Fibroblast of skin of back (primary cell): ENCODE measurements around the gene PLA2G2E.
A peak's percentile ranks its signal among the peaks of the same experiment; 100 is the strongest.
"Not testable (repeated sequence)": the region's sequence is repeated elsewhere in the genome, so short reads cannot be mapped to it uniquely, and the experiment has no call there.

Experiments used
- DNase-seq: peaks from one replicate; pipeline ENCODE4 v3.0.0-alpha.2; 2013

PLA2G2E gene

GRCh38 chr1:19927130-19927421, 3.7 kb upstream of the PLA2G2E start:
- DNase-seq = not testable (repeated sequence)

GRCh38 chr1:19926296-19927129, 3.1 kb upstream of the PLA2G2E start:
- DNase-seq = no peak

GRCh38 chr1:19925342-19926070, 2.1 kb upstream of the PLA2G2E start:
- no peak for DNase-seq

GRCh38 chr1:19923953-19924346, 533 bp upstream of the PLA2G2E start:
- DNase-seq = no peak

GRCh38 chr1:19922015-19922688, 1.3 kb downstream of the PLA2G2E start:
- DNase-seq = no peak

GRCh38 chr1:19921310-19921709, 2.1 kb downstream of the PLA2G2E start:
- no peak for DNase-seq

GRCh38 chr1:19920132-19920710, 3.2 kb downstream of the PLA2G2E start:
- no peak for DNase-seq

GRCh38 chr1:19918057-19918456, 5.4 kb downstream of the PLA2G2E start:
- DNase-seq = peak; percentile 74

GRCh38 chr1:19910650-19911049, 12.8 kb downstream of the PLA2G2E start:
- no peak for DNase-seq

GRCh38 chr1:19909971-19910370, 13.4 kb downstream of the PLA2G2E start:
- DNase-seq = no peak

GRCh38 chr1:19909392-19909791, 14.0 kb downstream of the PLA2G2E start:
- DNase-seq = no peak

GRCh38 chr1:19907456-19907855, 16.0 kb downstream of the PLA2G2E start:
- no peak for DNase-seq

GRCh38 chr1:19903621-19904020, 19.8 kb downstream of the PLA2G2E start:
- no peak for DNase-seq

- DNase-seq = no peak
These were observed 21.8 kb downstream of the PLA2G2E start for GRCh38 chr1:19901653-19902052.

GRCh38 chr1:19894218-19894617, 29.2 kb downstream of the PLA2G2E start:
- DNase-seq = no peak

GRCh38 chr1:19893687-19894086, 29.7 kb downstream of the PLA2G2E start:
- DNase-seq = no peak

- DNase-seq = peak; percentile 13
These were observed 30.7 kb downstream of the PLA2G2E start for GRCh38 chr1:19892628-19893168.

GRCh38 chr1:19892129-19892528, 31.3 kb downstream of the PLA2G2E start:
- no peak for DNase-seq

- no peak for DNase-seq
These were observed 33.8 kb downstream of the PLA2G2E start for GRCh38 chr1:19889656-19890055.

- no peak for DNase-seq
These were observed 35.3 kb downstream of the PLA2G2E start for GRCh38 chr1:19888112-19888511.

- no peak for DNase-seq
These were observed 37.6 kb downstream of the PLA2G2E start for GRCh38 chr1:19885821-19886220.

- DNase-seq = no peak
These were observed 39.1 kb downstream of the PLA2G2E start for GRCh38 chr1:19884312-19884711.
